ENCODE data around the gene COL23A1. TPM values are rescaled to one million over a fixed set of nuclear protein-coding genes. Genes with fewer than 3 reads are reported as not detected.

Gene COL23A1
- total and polyA plus RNA-seq, 2 experiments from 2014 or later, result 1.1 to 5.1 TPM

GRCh38 chr5:178332210-178332641 is 258.0 kb downstream of the COL23A1 start:
- no peak overlapping the region for H3K4me3 ChIP-seq
- WGBS (ENCODE audit: low lambda C conversion rate, missing lambda C conversion rate), result 67% methylated on average over 7 of the region's 7 CpGs
- DNase-seq (ENCODE audit: low spot score), result no peak
- no peaks in the 10 kb centered on the region for H3K36me3 ChIP-seq (replicated peaks; ENCODE audit: insufficient read depth, low read depth)
- no peaks in the 10 kb centered on the region for H4K20me1 ChIP-seq (ENCODE audit: insufficient read depth, poor library complexity, severe bottlenecking)
- H3K4me2 ChIP-seq, result peak overlapping the region; percentile 20
- H3K9me2 ChIP-seq (replicated peaks; ENCODE audit: insufficient read depth), result no peaks in the 10 kb centered on the region
- no peaks in the 10 kb centered on the region for H3K79me2 ChIP-seq
- H3K9me3 ChIP-seq (ENCODE audit: low read depth), result no peaks in the 10 kb centered on the region
- H3K27ac ChIP-seq, result peak overlapping the region; percentile 14
- H2AFZ ChIP-seq, result no peak overlapping the region
- no peaks in the 10 kb centered on the region for H3K27me3 ChIP-seq
- peaks cover 19% of the 10 kb centered on the region for H3K4me1 ChIP-seq (ENCODE audit: insufficient read depth)
- no peak for TF ChIP-seq CTCF (IDR thresholded peaks at IDR 0.05; ENCODE audit: poor library complexity)
- no peak for TF ChIP-seq EZH2phosphoT487 (IDR thresholded peaks at IDR 0.05; ENCODE audit: low read depth, severe bottlenecking, unreplicated experiment)
- no peak for TF ChIP-seq EZH2 (IDR thresholded peaks at IDR 0.05; ENCODE audit: borderline replicate concordance)

DNA sequence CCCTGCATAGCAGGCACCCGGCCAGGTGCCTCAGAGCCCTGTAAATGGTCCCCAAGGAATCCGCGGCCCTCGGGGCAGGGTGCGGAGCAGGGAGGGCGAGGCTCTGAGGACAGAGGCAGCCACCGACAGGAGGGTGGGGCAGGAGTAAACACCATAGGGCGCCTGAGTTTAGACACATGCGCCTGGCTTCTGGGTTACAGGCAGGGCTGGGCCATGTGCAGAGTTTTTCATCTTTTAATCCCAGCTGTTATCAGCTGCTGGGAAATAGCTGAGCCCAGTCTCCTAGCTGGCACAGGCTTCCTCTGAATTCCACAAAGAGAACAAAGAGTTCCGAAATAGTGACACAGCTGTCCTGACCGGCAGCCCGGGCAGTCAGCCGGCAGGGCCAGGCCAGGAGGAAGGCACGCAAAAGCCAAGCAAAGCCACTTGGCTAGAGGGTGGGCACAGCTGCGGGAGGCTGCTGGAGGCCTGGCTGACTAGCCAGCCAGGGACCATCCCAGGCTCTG is 258.6 kb downstream of the COL23A1 start:
- Histone ChIP-seq H3K4me2 (peak overlapping the region; percentile 22), H3K79me2 (no peaks in the 10 kb centered on the region), H4K20me1 (ENCODE audit: insufficient read depth, poor library complexity, severe bottlenecking) (no peaks in the 10 kb centered on the region), H3K9me3 (ENCODE audit: low read depth) (no peaks in the 10 kb centered on the region), H3K4me3 (no peak overlapping the region), H3K9me2 (replicated peaks; ENCODE audit: insufficient read depth) (no peaks in the 10 kb centered on the region), H3K4me1 (ENCODE audit: insufficient read depth) (peaks cover 19% of the 10 kb centered on the region), H2AFZ (no peak overlapping the region), H3K27ac (peak overlapping the region; percentile 14), H3K36me3 (replicated peaks; ENCODE audit: insufficient read depth, low read depth) (no peaks in the 10 kb centered on the region), H3K27me3 (no peaks in the 10 kb centered on the region)
- DNase-seq (ENCODE audit: low spot score), result peak; percentile 68
- 40% methylated on average over 15 of the region's 15 CpGs for WGBS (ENCODE audit: low lambda C conversion rate, missing lambda C conversion rate)
- TF ChIP-seq CTCF (IDR thresholded peaks at IDR 0.05; ENCODE audit: poor library complexity) (no peak), EZH2phosphoT487 (IDR thresholded peaks at IDR 0.05; ENCODE audit: low read depth, severe bottlenecking, unreplicated experiment) (no peak)

- Histone ChIP-seq H3K4me3 (no peak overlapping the region), H4K20me1 (ENCODE audit: insufficient read depth, poor library complexity, severe bottlenecking) (no peaks in the 10 kb centered on the region), H3K36me3 (replicated peaks; ENCODE audit: insufficient read depth, low read depth) (no peaks in the 10 kb centered on the region), H3K4me1 (ENCODE audit: insufficient read depth) (peaks cover 19% of the 10 kb centered on the region), H2AFZ (no peak overlapping the region), H3K4me2 (peak overlapping the region; percentile 22), H3K9me2 (replicated peaks; ENCODE audit: insufficient read depth) (no peaks in the 10 kb centered on the region), H3K9me3 (ENCODE audit: low read depth) (no peaks in the 10 kb centered on the region), H3K27me3 (no peaks in the 10 kb centered on the region), H3K79me2 (no peaks in the 10 kb centered on the region), H3K27ac (peak overlapping the region; percentile 7)
- WGBS (ENCODE audit: low lambda C conversion rate, missing lambda C conversion rate), result 97% methylated on average over 7 of the region's 7 CpGs
- TF ChIP-seq EZH2 (IDR thresholded peaks at IDR 0.05; ENCODE audit: borderline replicate concordance), result no peak
- TF ChIP-seq CTCF (IDR thresholded peaks at IDR 0.05; ENCODE audit: poor library complexity), result no peak
- no peak for TF ChIP-seq EZH2phosphoT487 (IDR thresholded peaks at IDR 0.05; ENCODE audit: low read depth, severe bottlenecking, unreplicated experiment)
- no peak for DNase-seq (ENCODE audit: low spot score)
Measured at GRCh38 chr5:178330791-178331404, 259.3 kb downstream of the COL23A1 start.

All from hepatocyte (in vitro differentiated cells).